Fibroblast of skin of scalp (primary cell): ENCODE data around the gene PTGR3.
"Not testable (repeated sequence)": the region's sequence is repeated elsewhere in the genome, so short reads cannot be mapped to it uniquely, and the experiment has no call there.

Source experiments
- DNase-seq: peaks from one replicate; pipeline ENCODE4 v3.0.0-alpha.2; 2013

PTGR3 gene

GRCh38 chr18:75202696-75203365 lies 6.1 kb downstream of the PTGR3 start:
- no peak for DNase-seq

GRCh38 chr18:75201282-75202270 lies 7.4 kb downstream of the PTGR3 start:
- no peak for DNase-seq

GRCh38 chr18:75200605-75201280 lies 8.2 kb downstream of the PTGR3 start:
- no peak for DNase-seq

GRCh38 chr18:75200071-75200470 lies 8.9 kb downstream of the PTGR3 start:
- DNase-seq = no peak

- DNase-seq = no peak
These were observed 9.6 kb downstream of the PTGR3 start for GRCh38 chr18:75199327-75199726.

- no peak for DNase-seq
These were observed 10.9 kb downstream of the PTGR3 start for GRCh38 chr18:75198036-75198435.

GRCh38 chr18:75192899-75193298 lies 16.0 kb downstream of the PTGR3 start:
- no peak for DNase-seq

GRCh38 chr18:75189696-75190095 lies 19.2 kb downstream of the PTGR3 start:
- no peak for DNase-seq

- not testable (repeated sequence) for DNase-seq
These were observed 21.2 kb downstream of the PTGR3 start for GRCh38 chr18:75187702-75188101.

- DNase-seq = no peak
These were observed 23.5 kb downstream of the PTGR3 start for GRCh38 chr18:75185460-75185859.

- no peak for DNase-seq
These were observed 24.9 kb downstream of the PTGR3 start for GRCh38 chr18:75183973-75184493.

- DNase-seq = no peak
These were observed 25.4 kb downstream of the PTGR3 start for GRCh38 chr18:75183524-75183923.

GRCh38 chr18:75179819-75180600 lies 28.9 kb downstream of the PTGR3 start:
- DNase-seq = no peak

- no peak for DNase-seq
These were observed 30.6 kb downstream of the PTGR3 start for GRCh38 chr18:75178376-75178775.

GRCh38 chr18:75176849-75177248 lies 32.1 kb downstream of the PTGR3 start:
- DNase-seq = no peak

GRCh38 chr18:75173738-75174137 lies 35.2 kb downstream of the PTGR3 start:
- no peak for DNase-seq

GRCh38 chr18:75173125-75173432 lies 35.9 kb downstream of the PTGR3 start:
- no peak for DNase-seq

GRCh38 chr18:75172299-75173124 lies 36.4 kb downstream of the PTGR3 start:
- DNase-seq = no peak

GRCh38 chr18:75170916-75171315 lies 38.0 kb downstream of the PTGR3 start:
- DNase-seq = no peak

GRCh38 chr18:75170022-75170789 lies 38.7 kb downstream of the PTGR3 start:
- no peak for DNase-seq

GRCh38 chr18:75169411-75169810 lies 39.5 kb downstream of the PTGR3 start:
- no peak for DNase-seq
